MM.1S (cell line): ENCODE measurements around the gene SEMA4B.

Experiments used
- CTCF ChIP-seq: fragments of 300-600 bp; sonication (generic); IDR thresholded peaks from 2 replicates; pipeline ENCODE4 v1.5.1; 2016; ENCODE audit warnings: antibody characterized with exemption, low read length, mixed read lengths
- EZH2 ChIP-seq: fragments of 300-600 bp; sonication (generic); optimal IDR thresholded peaks from 2 replicates; pipeline ENCODE3; 2017; ENCODE audit warnings: low read depth, mild to moderate bottlenecking, antibody characterized with exemption, low read length, mixed read lengths

- no peak for TF ChIP-seq EZH2
- TF ChIP-seq CTCF, result no peak
Observed at GRCh38 chr15:90174140-90174875, 26.8 kb upstream of the SEMA4B start.
